Activated B cell treated with CpG ODN at 0.5 μM for 24 hours (primary cell): ENCODE results near the gene PLEKHA6. TPM values are rescaled to one million over a fixed set of nuclear protein-coding genes. Genes with fewer than 3 reads are reported as not detected.

Experiments
- ATAC-seq: fragments of 200-7000 bp; cut with Tn5 transposase; one replicate; pipeline ENCODE4 v1.10.0; 2021; ENCODE audit warnings: low read depth, mild to moderate bottlenecking, moderate library complexity
- CTCF ChIA-PET: fragments of 350-600 bp; sonication (Branson Sonifier 250); formaldehyde crosslinking; loops from one replicate; lab custom pipeline; 2021; ENCODE audit warnings: antibody characterized with exemption; lab: Charles Lee
- POLR2A ChIA-PET: fragments of 350-600 bp; sonication (Branson Sonifier 250); formaldehyde crosslinking; loops from one replicate; lab custom pipeline; 2021; ENCODE audit warnings: antibody characterized with exemption; lab: Charles Lee
- DNase-seq: peaks from one replicate; pipeline ENCODE4 v3.0.0; 2022
- H3K27ac Mint-ChIP-seq: one replicate; pipeline ENCODE4 v1.8.0; 2020; ENCODE audit warnings: mixed read lengths
- H3K27me3 Mint-ChIP-seq: one replicate; pipeline ENCODE4 v1.8.0; 2021; ENCODE audit warnings: mixed read lengths
- H3K36me3 Mint-ChIP-seq: one replicate; pipeline ENCODE4 v1.8.0; 2021; ENCODE audit warnings: low read depth, mixed read lengths
- H3K4me1 Mint-ChIP-seq: one replicate; pipeline ENCODE4 v1.8.0; 2021; ENCODE audit warnings: mixed read lengths
- H3K4me3 Mint-ChIP-seq: one replicate; pipeline ENCODE4 v1.8.0; 2020; ENCODE audit warnings: mild to moderate bottlenecking, mixed read lengths
- H3K9me3 Mint-ChIP-seq: one replicate; pipeline ENCODE4 v1.8.0; 2020; ENCODE audit warnings: mixed read lengths
- intact Hi-C: fragments of 100-400 bp; cut with micrococcal nuclease; formaldehyde crosslinking; loops from one replicate; pipeline ENCODE4 v1.15.1; 2024
- total RNA-seq: library from RNA; stranded (reverse); gene quantifications from 2 replicates; pipeline ENCODE4 v1.2.3, GENCODE V29; 2022
- TF ChIP-seq, protein P1 (sequence below): fragments of 200-600 bp; IDR thresholded peaks from one replicate; pipeline ENCODE4 v1.8.0; 2022; ENCODE audit warnings: antibody characterized with exemption, mild to moderate bottlenecking

PLEKHA6 gene
- total RNA-seq, 1 donor from 2014 or later, result 0.62 TPM

DNA sequence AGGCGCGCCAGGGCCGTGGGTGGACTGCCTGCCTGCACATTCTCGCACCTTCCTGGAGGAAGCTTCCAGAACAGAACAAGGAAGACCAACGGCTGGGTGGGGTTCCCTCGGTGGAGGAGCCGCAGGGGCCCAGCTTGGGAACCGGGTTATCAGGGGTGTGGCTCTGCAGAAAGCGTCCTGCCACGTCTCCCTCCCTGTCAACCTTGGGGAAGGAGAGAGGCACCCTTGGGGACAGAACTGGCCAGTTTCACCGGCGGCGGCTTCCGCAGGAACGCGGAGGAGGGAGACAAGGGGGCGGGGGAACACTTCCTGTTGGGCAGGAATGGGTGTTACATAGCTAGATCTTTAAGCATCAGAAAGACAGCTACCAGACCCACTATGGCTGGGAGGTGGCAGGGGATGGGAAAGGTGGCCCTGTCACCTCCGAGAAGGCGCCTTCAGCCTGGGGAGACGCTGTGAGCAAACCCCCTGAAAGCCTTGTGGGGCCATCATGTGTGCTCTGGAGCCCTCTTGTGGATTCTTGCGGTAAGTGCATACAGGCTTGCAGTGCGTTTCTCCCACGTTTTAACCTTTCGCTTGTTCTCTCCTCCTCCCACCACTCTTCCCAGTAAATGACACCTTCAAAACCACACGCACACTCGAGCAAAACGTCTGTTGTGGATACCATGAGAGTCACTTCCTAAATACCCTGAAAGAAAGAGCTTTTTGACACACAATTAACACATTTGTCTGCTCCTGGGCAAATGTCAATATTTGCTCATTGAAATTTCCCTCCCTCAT lies 3.8 kb upstream of the PLEKHA6 start:
- Mint-ChIP-seq H3K9me3 (no peaks in the 10 kb centered on the region), H3K4me1 (peaks cover 3% of the 10 kb centered on the region), H3K4me3 (peak overlapping the region; percentile 77), H3K36me3 (no peaks in the 10 kb centered on the region), H3K27me3 (peaks cover 45% of the 10 kb centered on the region), H3K27ac (no peak overlapping the region)
- ChIA-PET POLR2A (interaction anchor here (0.6 to 1.2 kb wide), 4 partner anchors 15 to 751 kb away, joined by 4 to 5 read pairs (median 4); no protein-coding TSS in a partner anchor), CTCF (interaction anchor here (0.6 to 2.5 kb wide), 18 partner anchors 9 to 493 kb away, joined by 3 to 36 read pairs (median 4); partner anchors contain the start of gene GOLT1A)
- TF ChIP-seq, protein P1, sequence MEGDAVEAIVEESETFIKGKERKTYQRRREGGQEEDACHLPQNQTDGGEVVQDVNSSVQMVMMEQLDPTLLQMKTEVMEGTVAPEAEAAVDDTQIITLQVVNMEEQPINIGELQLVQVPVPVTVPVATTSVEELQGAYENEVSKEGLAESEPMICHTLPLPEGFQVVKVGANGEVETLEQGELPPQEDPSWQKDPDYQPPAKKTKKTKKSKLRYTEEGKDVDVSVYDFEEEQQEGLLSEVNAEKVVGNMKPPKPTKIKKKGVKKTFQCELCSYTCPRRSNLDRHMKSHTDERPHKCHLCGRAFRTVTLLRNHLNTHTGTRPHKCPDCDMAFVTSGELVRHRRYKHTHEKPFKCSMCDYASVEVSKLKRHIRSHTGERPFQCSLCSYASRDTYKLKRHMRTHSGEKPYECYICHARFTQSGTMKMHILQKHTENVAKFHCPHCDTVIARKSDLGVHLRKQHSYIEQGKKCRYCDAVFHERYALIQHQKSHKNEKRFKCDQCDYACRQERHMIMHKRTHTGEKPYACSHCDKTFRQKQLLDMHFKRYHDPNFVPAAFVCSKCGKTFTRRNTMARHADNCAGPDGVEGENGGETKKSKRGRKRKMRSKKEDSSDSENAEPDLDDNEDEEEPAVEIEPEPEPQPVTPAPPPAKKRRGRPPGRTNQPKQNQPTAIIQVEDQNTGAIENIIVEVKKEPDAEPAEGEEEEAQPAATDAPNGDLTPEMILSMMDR, result peak; percentile 19
- ATAC-seq (peak; percentile 91), DNase-seq (peak; percentile 54)
- intact Hi-C loops, result loop anchor here (1.0 to 5.0 kb wide), 7 partner anchors 15 to 861 kb away; partner anchors contain the start of gene SNRPE

DNA sequence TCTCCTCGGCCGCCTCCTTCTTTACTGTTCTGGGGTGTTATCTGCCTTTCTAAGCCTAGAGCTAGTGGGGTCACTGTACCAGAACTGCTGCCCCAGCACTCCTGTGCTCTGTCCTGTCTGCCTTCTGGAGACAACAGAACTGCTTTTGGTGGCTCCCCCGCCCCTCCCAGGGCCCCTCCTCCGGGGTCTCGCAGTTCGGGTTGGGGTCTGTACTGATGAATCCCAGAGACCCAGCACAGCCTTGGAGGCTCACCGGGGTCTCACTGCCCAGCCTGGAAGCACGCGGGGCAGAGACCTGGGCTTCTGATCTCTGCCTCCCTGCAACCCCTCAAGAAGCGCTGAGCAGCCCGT lies 3.2 kb upstream of the PLEKHA6 start:
- ChIA-PET CTCF (interaction anchor here (0.6 to 2.5 kb wide), 17 partner anchors 8 to 492 kb away, joined by 3 to 36 read pairs (median 5); partner anchors contain the start of gene GOLT1A), POLR2A (interaction anchor here (0.6 to 1.2 kb wide), 4 partner anchors 15 to 750 kb away, joined by 4 to 5 read pairs (median 4); no protein-coding TSS in a partner anchor)
- Mint-ChIP-seq H3K27ac (no peak overlapping the region), H3K4me1 (peaks cover 4% of the 10 kb centered on the region), H3K9me3 (no peaks in the 10 kb centered on the region), H3K36me3 (no peaks in the 10 kb centered on the region), H3K27me3 (peaks cover 45% of the 10 kb centered on the region), H3K4me3 (peak overlapping the region; percentile 77)
- DNase-seq (no peak), ATAC-seq (no peak)
- TF ChIP-seq, protein P1, result no peak
- intact Hi-C loops, result loop anchor here (1.0 to 5.0 kb wide), 7 partner anchors 16 to 861 kb away; partner anchors contain the start of gene SNRPE

DNA sequence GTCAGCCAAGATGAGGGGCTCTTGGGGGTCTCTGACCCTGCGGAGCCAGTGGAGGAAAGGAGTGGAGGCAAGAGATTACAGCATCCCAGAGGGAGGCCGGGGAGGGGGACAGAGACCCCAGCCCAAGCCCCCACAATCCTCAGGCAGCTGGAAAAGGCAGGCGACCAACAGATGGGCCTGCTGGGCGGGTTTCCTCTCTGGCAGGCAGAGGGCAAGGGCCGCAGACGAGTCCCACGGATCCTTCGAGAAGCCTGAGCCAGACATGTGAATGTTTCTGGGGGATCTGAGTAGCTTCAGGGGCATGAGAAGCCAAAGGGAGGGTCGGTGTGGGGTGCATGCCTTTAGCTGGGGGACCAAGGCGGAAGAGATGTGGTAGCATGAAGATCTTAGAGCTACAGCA lies 2.1 kb upstream of the PLEKHA6 start:
- no peak overlapping the region for H3K27ac Mint-ChIP-seq
- peaks cover 11% of the 10 kb centered on the region for H3K4me1 Mint-ChIP-seq
- intact Hi-C loops, result loop anchor here (2.0 to 5.0 kb wide), 4 partner anchors 17 to 859 kb away; no protein-coding TSS in a partner anchor
- H3K36me3 Mint-ChIP-seq, result no peaks in the 10 kb centered on the region
- H3K4me3 Mint-ChIP-seq, result no peak overlapping the region
- DNase-seq (no peak), ATAC-seq (no peak)
- CTCF ChIA-PET, result interaction anchor here (1.7 to 2.5 kb wide), 4 partner anchors 147 to 445 kb away, joined by 3 to 13 read pairs (median 8); partner anchors contain the start of gene GOLT1A
- TF ChIP-seq, protein P1, result no peak
- peaks cover 44% of the 10 kb centered on the region for H3K27me3 Mint-ChIP-seq
- POLR2A ChIA-PET, result no interaction called here
- no peaks in the 10 kb centered on the region for H3K9me3 Mint-ChIP-seq

DNA sequence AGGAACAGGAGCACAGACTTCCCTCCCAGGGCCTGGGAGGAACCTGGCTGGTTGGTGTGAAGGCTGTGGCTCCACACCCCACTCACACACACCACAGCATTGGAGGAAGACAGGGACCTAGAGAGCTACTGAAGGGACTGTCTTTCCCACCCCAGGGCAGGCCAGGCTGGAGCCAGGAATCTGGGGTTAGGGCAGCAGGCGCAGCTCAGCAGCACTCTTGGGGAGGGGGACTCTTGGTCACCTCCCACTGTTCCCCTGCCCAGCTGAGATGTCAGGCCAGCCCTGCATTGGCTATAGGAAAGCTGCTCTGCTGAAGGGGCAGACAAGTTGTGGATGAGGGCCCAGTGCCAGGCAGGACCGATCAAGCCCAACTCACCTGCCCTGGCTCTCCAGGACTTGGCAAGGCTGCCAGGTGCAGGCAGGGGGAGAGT lies 1.6 kb upstream of the PLEKHA6 start:
- intact Hi-C loops, result loop anchor here (5.0 kb wide), 2 partner anchors 36 to 859 kb away; no protein-coding TSS in a partner anchor
- H3K27me3 Mint-ChIP-seq, result peaks cover 44% of the 10 kb centered on the region

More for the DNA sequence above, 1.6 kb upstream of the PLEKHA6 start:
- ATAC-seq (no peak), DNase-seq (no peak)
- no peaks in the 10 kb centered on the region for H3K9me3 Mint-ChIP-seq
- TF ChIP-seq, protein P1, result no peak
- H3K4me3 Mint-ChIP-seq, result no peak overlapping the region
- no peak overlapping the region for H3K27ac Mint-ChIP-seq
- ChIA-PET CTCF (interaction anchor here (2.3 to 2.5 kb wide), 2 partner anchors 155 to 198 kb away, joined by 12 to 13 read pairs; no protein-coding TSS in a partner anchor), POLR2A (no interaction called here)
- H3K4me1 Mint-ChIP-seq, result peaks cover 11% of the 10 kb centered on the region
- no peaks in the 10 kb centered on the region for H3K36me3 Mint-ChIP-seq
